T-helper 1 cell (primary cell): ENCODE measurements around the gene TRPC4AP.
A peak's percentile ranks its signal among the peaks of the same experiment; 100 is the strongest.
"Not testable (repeated sequence)": the region's sequence is repeated elsewhere in the genome, so short reads cannot be mapped to it uniquely, and the experiment has no call there.

Experiments
- DNase-seq, 5 donors: peaks; one replicate each; pipeline ENCODE4 v3.0.0-alpha.2; 2012 to 2020

Gene TRPC4AP

GRCh38 chr20:35101620-35102019, 9.0 kb upstream of the TRPC4AP start:
- no peak for DNase-seq

GRCh38 chr20:35093267-35093884, 769 bp upstream of the TRPC4AP start:
- peak in 1 of 5 donors; percentile 42 for DNase-seq

DNA sequence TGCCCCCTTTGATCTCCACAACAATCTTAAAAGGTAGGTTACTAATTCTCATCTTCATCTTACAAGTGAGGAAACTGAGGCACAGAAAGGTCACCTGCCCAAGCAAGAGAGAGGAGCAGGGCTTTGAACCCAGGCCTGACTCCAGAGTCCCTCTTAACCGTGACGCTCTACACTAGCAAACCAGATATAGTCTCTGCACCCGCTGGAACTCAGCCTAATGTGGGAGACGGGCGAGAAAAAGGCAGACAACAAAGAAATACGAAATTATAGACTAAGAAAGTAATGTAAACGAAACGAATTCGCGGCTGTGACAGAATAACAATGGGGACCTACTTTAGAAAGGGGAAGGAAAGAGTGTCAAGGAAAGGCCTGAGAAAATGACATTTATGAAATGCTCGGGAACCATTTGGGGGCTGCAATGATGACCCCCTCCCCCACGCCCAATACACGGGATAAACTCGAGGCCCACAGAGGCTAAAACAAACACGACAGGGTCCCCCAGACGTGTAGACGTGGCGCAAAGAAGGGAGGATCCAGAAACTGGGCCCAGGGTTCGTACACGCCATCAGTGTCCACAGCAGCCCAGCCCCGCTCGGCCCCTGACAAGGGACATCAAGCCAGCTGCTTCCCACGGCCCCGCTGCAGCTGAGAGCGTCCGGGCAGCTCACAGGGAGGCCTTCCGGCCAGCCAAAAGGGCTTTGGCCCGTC, 637 bp downstream of the TRPC4AP start:
- DNase-seq = no peak

DNA sequence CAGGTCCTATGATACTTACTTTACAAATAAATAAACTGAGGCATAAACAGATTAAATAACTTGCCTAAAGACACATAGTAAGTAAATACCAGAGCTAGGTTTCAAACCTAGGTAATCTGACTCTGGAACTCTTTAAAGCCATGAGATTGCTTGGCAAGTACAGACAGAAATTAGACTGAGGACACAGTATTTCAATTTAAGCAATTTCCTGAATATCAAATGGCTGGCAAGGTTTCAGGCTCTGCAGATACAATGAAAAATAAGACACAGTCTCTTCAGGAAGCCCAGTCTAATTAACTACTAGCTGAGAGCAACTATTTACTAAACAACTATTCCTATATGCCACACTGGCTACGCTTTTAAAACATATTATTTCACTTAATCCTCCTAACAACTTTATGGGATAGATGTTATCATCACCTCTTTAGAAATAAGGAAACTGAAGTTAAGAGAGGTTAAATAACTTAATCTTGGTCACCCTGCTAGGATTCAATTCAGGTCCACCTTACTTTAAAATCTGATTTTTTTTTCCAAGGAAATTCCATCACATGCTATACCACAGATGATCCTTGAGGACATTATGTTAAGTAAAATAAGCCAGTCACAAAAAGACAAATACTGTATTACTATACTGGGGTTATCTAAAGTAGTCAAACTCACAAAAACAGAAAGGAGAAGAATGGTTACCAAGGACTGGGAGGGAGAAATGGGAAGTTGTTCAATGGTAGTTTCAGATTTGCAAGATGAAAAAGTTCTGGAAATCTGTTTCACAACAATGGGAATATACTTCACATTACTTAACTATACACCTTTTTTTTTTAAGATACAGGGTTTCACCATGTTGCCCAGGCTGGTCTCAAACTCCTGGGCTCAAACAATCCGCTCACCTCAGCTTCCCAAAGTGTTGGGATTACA, 4.1 kb downstream of the TRPC4AP start:
- DNase-seq = no peak

DNA sequence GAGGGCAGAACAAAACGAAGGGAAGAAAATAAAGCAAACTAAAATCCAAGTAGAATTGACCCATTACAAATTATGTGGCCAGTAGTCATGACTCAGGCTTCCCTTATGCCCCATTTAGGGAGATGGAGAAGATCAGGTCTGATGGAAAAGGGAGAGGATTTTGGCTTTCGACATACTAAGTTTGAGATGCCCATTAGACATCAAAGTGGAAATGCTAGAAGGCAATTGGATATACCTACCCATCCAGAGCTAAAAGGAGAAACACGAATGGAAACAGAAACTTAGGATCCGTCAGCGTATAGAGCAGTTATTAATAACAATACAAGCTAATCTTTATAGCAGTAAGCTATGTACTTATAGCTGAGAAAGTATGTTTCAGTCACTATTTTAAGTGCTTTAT, 4.8 kb downstream of the TRPC4AP start:
- no peak for DNase-seq

- no peak for DNase-seq
These were observed 5.3 kb downstream of the TRPC4AP start for GRCh38 chr20:35087355-35087754.

- DNase-seq = peak in 1 of 5 donors; percentile 79
These were observed 7.0 kb downstream of the TRPC4AP start for GRCh38 chr20:35085477-35086225.

- no peak for DNase-seq
These were observed 7.6 kb downstream of the TRPC4AP start for GRCh38 chr20:35084998-35085397.

DNA sequence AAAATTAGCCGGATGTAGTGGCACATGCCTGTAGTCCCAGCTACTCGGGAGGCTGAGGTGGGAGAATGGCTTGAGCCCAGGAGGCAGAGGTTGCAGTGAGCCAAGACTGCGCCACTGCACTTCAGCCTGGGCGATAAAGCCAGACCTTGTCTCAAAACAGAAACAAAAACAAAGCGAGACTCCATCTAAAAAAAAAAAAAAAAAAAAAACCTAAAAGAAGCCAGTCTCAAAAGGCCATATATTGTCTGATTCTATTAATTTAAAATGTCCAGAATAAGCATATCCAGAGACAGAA, 12.3 kb downstream of the TRPC4AP start:
- not testable (repeated sequence) for DNase-seq

GRCh38 chr20:35079472-35080347, 12.9 kb downstream of the TRPC4AP start:
- DNase-seq = no peak

DNA sequence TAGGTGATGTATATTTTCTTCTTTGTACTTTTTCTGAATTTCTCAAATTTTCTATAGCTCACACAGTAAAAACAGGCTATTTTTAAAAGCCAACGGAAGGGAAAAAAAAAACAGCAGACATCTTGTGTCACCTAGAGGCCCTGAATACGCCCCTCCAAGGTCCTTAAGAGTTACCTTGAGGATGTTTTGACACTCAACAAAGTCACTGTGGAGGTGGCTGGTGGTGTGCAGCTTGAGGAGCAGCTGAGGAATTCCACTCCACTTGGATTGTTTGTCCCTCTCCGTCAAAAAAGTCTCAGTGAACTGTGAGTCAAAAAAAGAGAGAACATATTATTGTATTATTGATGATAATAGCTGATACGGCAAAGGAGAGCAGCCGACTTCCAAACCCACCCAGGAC, 14.7 kb downstream of the TRPC4AP start:
- no peak for DNase-seq

DNA sequence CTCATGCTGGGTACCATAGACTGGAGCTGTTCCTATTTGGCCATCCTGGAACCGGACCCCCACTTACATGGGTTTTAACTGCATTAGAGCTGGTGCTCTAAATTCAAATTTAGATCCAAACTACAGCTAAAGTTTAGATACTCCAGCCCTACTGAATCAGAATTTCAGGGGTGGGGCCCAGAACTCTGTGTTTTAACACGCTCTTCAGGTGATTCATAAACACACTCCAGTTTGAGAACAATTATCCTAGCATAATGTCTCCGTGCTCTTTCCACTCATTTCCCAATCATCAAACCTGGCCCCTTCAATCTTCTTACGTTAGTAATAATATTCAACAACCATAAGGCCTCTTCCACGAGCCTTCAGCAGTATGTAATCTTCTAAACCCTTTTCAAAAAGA, 15.3 kb downstream of the TRPC4AP start:
- DNase-seq = no peak

DNA sequence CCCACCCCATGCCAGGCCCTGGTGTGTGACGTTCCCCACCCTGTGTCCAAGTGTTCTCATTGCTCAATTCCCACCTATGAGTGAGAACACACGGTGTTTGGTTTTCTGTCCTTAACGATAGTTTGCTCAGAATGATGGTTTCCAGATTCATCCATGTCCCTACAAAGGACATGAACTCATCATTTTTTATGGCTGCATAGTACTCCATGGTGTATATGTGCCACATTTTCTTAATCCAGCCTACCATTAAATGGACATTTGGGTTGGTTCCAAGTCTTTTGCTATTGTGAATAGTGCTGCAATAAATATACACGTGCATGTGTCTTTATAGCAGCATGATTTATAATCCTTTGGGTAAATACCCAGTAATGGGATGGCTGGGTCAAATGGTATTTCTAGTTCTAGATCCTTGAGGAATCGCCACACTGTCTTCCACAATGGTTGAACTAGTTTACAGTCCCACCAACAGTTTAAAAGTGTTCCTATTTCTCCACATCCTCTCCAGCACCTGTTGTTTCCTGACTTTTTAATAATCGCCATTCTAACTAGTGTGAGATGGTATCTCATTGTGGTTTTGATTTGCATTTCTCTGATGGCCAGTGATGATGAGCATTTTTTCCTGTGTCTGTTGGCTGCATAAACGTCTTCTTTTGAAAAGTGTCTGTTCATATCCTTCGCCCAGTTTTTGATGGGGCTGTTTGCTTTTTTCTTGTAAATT, 21.0 kb downstream of the TRPC4AP start:
- DNase-seq = not testable (repeated sequence)

DNA sequence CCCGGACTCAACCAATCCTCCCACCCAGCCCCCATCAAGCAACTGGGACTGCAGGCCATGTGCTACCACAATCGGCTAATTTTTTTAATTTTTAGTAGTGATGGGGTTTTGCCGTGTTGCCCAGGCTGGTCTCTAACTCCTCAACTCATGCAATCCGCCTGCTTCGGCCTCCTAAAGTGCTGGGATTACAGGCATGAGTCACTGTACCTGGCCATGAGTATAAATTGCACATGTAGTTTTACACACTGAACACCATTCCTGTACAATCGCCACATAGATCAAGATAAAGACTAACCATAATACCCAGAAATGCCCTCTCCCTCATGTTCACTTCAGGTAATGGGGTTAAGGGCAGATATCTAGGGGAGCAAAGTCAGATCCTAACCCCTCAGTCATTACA, 26.4 kb downstream of the TRPC4AP start:
- no peak for DNase-seq

DNA sequence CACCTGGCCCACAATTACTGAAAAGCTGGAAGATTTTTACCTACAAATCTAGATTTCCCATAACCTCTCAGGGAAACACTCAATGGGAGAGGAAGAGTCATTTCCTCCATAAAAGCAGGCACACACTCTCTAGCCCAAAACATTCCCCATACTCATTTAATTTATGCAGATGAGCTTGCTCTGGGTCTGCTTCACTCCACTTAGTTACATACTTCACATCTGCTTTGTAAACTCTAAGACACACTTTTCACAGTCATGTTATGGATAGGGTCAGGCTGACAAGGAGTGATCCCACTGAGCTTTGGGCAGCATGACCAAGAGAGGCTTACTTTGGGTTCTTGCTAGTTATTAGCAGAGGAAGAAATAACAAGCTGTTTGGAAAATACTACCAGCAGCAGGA, 27.4 kb downstream of the TRPC4AP start:
- DNase-seq = no peak

GRCh38 chr20:35063168-35063567, 29.4 kb downstream of the TRPC4AP start:
- no peak for DNase-seq

DNA sequence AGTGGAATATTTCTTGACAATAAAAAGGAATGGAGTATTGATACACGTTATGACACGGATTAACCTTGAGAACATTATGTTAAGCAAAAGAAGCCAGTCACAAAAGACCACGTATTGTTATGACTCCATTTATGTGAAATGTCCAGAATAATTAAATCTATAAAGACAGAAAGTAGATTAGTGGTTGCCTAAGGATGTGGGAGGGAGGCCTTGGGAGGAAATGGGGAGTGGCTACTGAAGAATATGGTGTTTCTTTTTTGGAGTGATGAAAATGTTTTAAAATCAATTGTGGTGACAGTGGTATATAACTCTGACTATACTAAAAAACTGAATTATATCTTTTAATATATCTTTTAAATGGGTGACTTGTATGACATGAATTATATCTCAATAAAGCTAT, 30.1 kb downstream of the TRPC4AP start:
- DNase-seq = no peak

DNA sequence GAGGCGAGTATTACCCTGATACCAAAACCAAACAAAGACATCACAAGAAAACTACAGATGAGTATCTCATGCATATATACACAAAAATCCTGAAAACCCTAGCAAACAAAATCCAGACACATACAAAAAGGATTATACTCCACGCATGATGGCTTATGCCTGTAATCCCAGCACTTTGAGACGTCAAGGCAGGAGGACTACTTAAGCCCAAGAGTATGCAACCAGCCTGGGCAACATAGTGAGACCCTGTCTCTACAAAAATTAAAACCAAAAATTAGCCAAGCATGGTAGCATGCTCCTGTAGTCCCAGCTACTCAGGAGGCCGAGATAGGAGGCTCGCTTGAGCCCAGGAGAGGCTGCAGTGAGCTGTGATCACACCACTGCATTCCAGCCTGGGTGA, 32.4 kb downstream of the TRPC4AP start:
- no peak for DNase-seq

- no peak for DNase-seq
These were observed 33.0 kb downstream of the TRPC4AP start for GRCh38 chr20:35059612-35060011.

DNA sequence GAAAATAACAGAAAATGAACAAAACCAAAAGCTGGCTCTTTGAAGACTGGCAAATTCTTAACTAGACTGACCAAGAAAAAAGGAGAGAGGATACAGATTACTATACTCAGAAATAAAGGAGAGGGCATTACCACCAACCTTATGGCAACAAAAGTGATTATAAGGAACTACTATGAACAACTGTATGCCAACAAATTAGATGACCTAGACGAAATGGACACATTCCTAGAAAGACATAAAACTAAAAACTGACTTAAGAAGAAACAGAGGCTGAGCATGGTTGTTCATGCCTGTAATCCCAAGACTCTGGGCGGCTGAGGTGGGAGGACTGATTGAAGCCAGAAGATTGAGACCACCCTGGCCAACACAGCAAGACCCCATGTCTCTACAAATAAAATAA, 33.5 kb downstream of the TRPC4AP start:
- no peak for DNase-seq
